Activated naive CD8-positive, alpha-beta T cell treated with anti-CD3 and anti-CD28 coated beads, Interleukin-2, amount 50 U/mL, for 24 hours (primary cell): Measurements from ENCODE around the gene PLXDC2.
"Not testable (repeated sequence)": the region's sequence is repeated elsewhere in the genome, so short reads cannot be mapped to it uniquely, and the experiment has no call there.

Experiments
- ATAC-seq: fragments of 150-1000 bp; cut with Tn5 transposase; one replicate; pipeline ENCODE4 v1.10.0; 2021
- DNase-seq: peaks from one replicate; pipeline ENCODE4 v3.0.0; 2021
- H3K27ac Mint-ChIP-seq: one replicate; pipeline ENCODE4 v1.8.0; 2021; ENCODE audit warnings: mild to moderate bottlenecking, mixed read lengths
- H3K27me3 Mint-ChIP-seq: one replicate; pipeline ENCODE4 v1.8.0; 2021; ENCODE audit warnings: mixed read lengths
- H3K36me3 Mint-ChIP-seq: one replicate; pipeline ENCODE4 v1.8.0; 2021; ENCODE audit warnings: low read depth, mixed read lengths
- H3K4me1 Mint-ChIP-seq: one replicate; pipeline ENCODE4 v1.8.0; 2021; ENCODE audit warnings: mixed read lengths
- H3K4me3 Mint-ChIP-seq: one replicate; pipeline ENCODE4 v1.8.0; 2021; ENCODE audit warnings: mild to moderate bottlenecking, moderate library complexity, mixed read lengths
- H3K9me3 Mint-ChIP-seq: one replicate; pipeline ENCODE4 v1.8.0; 2021; ENCODE audit warnings: mixed read lengths

The PLXDC2 gene

DNA sequence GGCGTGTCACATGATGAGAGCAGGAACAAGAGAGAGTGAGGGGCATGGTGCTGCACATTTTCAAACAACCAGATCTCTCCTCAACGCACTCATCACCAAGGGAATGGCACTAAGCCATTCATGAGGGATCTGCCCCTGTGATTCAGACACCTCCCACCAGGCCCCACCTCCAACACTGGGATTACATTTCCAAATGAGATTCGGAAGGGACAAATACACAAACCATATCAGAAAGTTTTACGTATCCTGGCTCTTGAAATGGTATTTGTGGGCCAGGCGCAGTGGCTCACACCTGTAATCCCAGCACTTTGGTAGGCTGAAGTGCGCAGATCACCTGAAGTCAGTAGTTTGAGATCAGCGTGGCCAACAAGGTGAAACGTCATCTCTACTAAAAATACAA is 189.4 kb downstream of the PLXDC2 start:
- Mint-ChIP-seq H3K27ac (no peak overlapping the region), H3K36me3 (no peaks in the 10 kb centered on the region), H3K9me3 (peaks cover 10% of the 10 kb centered on the region), H3K27me3 (no peaks in the 10 kb centered on the region), H3K4me1 (peaks cover 4% of the 10 kb centered on the region), H3K4me3 (no peak overlapping the region)
- DNase-seq (no peak), ATAC-seq (no peak)

DNA sequence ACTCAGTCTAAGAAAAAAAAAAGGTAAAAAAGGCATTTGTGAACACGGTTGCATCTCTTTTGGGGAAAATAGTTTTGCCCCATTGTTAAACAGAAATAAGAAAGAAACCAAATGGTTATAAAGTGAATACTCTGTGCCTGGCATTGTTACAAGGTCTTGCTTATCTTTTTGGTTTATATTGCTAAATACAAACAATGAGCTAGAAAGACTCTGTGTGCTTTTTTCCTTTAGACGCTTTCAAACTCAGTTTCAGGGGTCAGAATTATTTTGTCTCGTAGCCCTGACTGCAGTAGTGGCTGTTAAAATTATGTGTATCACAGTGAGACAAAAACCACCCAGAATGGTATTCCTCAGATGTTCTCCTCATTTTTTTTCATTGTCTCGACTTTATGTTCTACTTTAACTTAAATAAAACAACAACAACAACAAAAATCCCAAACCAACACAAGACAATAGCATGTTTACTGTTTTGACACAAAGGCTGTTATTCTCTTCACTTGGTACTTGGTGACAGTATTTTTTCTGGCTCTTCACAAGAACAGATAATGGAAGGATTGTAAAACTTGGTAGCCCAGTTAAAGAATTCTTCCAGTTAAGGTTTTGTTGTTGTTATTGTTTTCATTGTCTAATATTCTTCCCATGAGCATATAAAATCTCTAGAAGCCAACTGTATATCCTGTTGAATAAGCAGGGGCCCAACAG is 190.1 kb downstream of the PLXDC2 start:
- DNase-seq (no peak), ATAC-seq (no peak)
- Mint-ChIP-seq H3K4me1 (peaks cover 4% of the 10 kb centered on the region), H3K36me3 (no peaks in the 10 kb centered on the region), H3K4me3 (no peak overlapping the region), H3K27me3 (no peaks in the 10 kb centered on the region), H3K9me3 (peaks cover 10% of the 10 kb centered on the region), H3K27ac (no peak overlapping the region)

DNA sequence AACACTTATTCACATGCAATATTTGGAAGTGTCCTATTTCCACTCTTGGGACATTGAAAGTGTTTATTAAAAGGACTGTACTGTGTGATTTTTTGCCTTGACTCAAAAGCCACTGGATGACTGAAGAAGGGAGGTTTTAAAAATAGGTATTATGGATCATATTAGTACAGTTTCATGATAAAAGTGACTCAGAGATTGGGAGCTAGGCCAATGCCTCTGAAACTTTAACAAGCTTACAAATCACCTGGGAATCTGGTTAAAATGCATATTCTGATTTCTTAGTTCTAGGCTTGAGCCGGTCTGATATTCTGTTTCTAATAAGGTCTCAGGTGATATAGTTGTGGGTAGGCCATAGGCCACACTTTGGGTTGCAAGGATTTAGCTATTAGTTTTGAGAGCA is 191.2 kb downstream of the PLXDC2 start:
- H3K36me3 Mint-ChIP-seq = no peaks in the 10 kb centered on the region

DNA sequence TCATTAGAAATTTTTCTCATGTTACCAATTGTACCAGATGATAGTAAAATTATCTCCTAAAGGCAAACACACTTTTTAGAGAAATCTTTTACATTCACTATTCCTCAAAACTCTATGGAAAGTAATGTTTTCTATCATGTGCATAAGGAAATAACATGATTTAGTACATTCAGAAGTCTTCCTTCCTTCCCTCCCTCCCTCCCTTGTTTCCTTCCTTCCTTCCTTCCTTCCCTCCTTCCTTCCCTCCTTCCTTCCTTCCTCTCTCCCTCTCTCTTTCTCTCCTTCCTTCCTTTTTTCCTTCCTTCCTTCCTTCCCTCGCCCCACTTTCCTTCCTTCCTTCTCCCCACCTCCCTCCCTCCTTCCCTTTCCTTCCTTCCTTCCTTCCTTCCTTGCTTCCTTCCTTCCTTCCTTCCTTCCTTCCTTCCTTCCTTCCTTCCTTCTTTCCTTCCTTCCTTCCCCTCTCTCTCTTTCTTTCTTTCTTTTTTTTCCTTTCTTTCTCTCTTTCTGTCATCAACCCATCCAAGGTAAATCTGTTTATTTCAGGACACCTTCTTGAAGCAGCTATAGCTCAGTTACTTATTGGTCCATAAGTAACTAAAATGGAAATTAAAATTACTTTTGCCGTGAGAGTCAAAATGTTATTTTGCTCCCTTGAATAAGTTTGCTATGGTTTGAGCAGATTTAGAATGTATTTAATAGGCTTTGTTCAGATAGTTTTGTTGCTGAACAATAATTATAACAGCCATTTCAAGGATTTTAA is 197.9 kb downstream of the PLXDC2 start:
- Mint-ChIP-seq H3K4me1 (no peaks in the 10 kb centered on the region), H3K4me3 (no peak overlapping the region), H3K9me3 (peaks cover 16% of the 10 kb centered on the region), H3K36me3 (no peaks in the 10 kb centered on the region), H3K27me3 (no peaks in the 10 kb centered on the region), H3K27ac (no peak overlapping the region)
- DNase-seq = no peak
- ATAC-seq = no peak

More for the DNA sequence above, 191.2 kb downstream of the PLXDC2 start:
- H3K4me1 Mint-ChIP-seq = peaks cover 4% of the 10 kb centered on the region
- DNase-seq (no peak), ATAC-seq (no peak)
- H3K27ac Mint-ChIP-seq = no peak overlapping the region
- H3K4me3 Mint-ChIP-seq = no peak overlapping the region
- peaks cover 10% of the 10 kb centered on the region for H3K9me3 Mint-ChIP-seq
- H3K27me3 Mint-ChIP-seq = no peaks in the 10 kb centered on the region

DNA sequence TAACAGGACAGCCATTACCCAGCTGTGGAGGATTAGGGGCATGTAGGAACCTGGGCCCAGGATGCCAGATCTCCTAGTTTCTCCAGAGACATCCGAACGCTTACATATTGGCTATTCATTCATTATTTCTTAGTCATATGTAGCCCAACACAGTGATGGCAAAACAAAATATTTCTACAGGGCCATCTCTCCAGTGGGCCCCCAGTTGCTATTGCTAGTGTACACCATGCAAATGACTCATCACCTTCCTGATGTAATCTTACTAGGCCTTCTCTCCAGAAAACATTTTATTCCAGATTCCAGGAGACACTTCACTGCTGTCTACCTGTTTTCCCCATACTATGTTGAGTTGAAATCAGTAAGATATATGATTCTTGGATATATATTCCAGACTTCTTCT is 201.7 kb downstream of the PLXDC2 start:
- ATAC-seq (no peak), DNase-seq (no peak)
- Mint-ChIP-seq H3K27me3 (no peaks in the 10 kb centered on the region), H3K27ac (no peak overlapping the region), H3K4me3 (no peak overlapping the region), H3K36me3 (no peaks in the 10 kb centered on the region), H3K9me3 (peaks cover 11% of the 10 kb centered on the region), H3K4me1 (no peaks in the 10 kb centered on the region)

DNA sequence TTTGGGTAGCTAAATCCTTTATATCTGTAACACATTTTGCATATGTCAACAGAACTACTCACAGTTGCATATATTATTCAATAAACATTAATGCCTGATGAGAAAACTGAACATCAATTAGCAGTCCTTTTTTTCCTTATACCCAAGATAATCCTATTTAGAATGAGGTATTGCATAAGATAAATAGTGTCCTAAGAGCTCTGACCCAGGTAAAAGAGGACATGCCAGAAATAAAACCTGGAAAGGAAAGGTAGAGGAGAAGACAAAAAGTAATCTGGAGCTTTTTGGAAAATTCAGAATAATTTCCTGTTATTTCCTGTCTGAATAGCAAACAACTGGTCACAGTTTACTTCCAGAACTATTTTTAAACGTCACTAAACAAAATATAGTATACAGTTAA is 204.4 kb downstream of the PLXDC2 start:
- Mint-ChIP-seq H3K36me3 (no peaks in the 10 kb centered on the region), H3K4me3 (no peak overlapping the region), H3K9me3 (peaks cover 5% of the 10 kb centered on the region), H3K4me1 (no peaks in the 10 kb centered on the region), H3K27me3 (no peaks in the 10 kb centered on the region), H3K27ac (no peak overlapping the region)
- ATAC-seq (no peak), DNase-seq (no peak)

DNA sequence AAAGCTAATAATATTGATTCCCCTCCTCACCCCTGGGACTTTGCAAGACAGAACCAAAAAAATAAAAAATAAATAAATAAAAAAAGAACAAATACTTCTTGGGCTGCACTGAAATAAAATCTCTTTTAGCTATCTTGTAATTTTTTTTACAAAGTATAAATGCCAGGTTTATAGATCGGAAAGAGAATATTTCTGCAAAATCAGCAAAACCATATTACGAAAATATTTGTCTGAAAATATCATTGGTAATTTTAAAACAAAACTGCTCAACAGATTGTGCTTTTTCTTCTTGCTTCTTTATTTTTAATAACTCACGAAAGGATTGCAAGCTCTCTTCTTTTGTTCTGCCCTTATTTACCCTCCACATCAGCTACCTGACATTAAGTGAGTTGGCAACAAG is 213.3 kb downstream of the PLXDC2 start:
- no peaks in the 10 kb centered on the region for H3K27me3 Mint-ChIP-seq
- no peak for ATAC-seq
- no peaks in the 10 kb centered on the region for H3K36me3 Mint-ChIP-seq
- no peaks in the 10 kb centered on the region for H3K4me1 Mint-ChIP-seq
- H3K9me3 Mint-ChIP-seq = no peaks in the 10 kb centered on the region
- no peak for DNase-seq
- H3K4me3 Mint-ChIP-seq = no peak overlapping the region
- H3K27ac Mint-ChIP-seq = no peak overlapping the region

DNA sequence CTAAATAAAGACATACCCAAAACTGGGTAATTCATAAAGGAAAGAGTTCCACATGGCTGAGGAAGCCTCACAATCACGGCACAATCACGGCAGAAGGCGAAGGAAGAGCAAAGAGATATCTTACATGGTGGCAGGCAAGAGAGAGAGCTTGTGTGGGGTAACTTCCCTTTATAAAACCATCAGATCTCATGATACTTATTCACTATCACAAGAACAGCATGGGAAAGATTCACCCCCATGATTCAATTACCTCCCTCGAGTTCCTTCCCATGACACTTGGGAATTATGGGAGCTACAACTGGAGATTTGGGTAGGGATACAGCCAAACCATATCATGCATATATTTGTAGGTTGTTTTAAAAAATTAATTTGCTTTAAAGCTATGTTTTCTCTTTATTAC is 217.2 kb downstream of the PLXDC2 start:
- Mint-ChIP-seq H3K4me1 (no peaks in the 10 kb centered on the region), H3K27me3 (no peaks in the 10 kb centered on the region), H3K27ac (no peak overlapping the region), H3K4me3 (no peak overlapping the region), H3K36me3 (no peaks in the 10 kb centered on the region), H3K9me3 (no peaks in the 10 kb centered on the region)
- no peak for DNase-seq
- ATAC-seq = no peak

DNA sequence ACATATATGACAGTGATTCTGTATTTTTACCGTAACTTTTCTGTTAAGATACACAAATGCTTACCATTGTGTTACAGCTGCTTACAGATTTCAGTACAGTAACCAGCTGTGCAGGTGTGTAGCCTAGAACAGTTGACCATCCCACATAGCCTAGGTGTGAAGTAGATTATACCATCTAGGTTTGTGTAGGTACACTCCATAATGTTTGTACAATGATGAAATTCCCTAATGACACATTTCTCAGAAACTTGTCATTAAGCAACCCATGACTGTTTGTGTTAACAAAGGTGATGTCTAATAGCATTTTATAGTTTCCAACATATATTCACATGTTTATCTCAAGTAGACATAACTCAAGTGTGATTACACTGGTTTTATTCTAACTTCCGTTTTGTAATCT is 218.5 kb downstream of the PLXDC2 start:
- no peak for ATAC-seq
- Mint-ChIP-seq H3K27me3 (no peaks in the 10 kb centered on the region), H3K36me3 (no peaks in the 10 kb centered on the region), H3K9me3 (peaks cover 3% of the 10 kb centered on the region), H3K4me3 (no peak overlapping the region), H3K4me1 (no peaks in the 10 kb centered on the region), H3K27ac (no peak overlapping the region)
- no peak for DNase-seq

DNA sequence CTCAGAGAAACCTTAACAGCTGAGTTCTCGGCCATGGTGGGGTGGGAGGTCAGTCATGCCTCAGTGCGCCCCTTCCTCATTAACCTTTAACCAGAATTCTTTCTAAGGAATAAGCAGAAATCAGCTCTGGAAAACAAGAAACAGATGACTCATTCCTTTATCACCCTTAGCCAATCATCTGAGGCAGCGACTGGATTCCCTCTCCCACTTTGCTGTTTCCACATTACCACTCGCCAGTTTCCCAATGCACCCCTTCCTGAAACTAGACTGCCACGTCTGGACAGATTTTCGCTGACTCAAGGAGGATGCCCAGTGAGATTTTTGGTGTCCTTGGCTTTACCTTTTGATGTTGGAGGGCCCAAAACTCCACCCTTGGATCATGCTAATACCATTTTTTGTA is 223.8 kb downstream of the PLXDC2 start:
- no peaks in the 10 kb centered on the region for H3K36me3 Mint-ChIP-seq
- DNase-seq = no peak
- ATAC-seq = no peak
- H3K9me3 Mint-ChIP-seq = peaks cover 12% of the 10 kb centered on the region
- no peak overlapping the region for H3K4me3 Mint-ChIP-seq
- H3K27ac Mint-ChIP-seq = no peak overlapping the region
- H3K27me3 Mint-ChIP-seq = no peaks in the 10 kb centered on the region
- H3K4me1 Mint-ChIP-seq = no peaks in the 10 kb centered on the region

DNA sequence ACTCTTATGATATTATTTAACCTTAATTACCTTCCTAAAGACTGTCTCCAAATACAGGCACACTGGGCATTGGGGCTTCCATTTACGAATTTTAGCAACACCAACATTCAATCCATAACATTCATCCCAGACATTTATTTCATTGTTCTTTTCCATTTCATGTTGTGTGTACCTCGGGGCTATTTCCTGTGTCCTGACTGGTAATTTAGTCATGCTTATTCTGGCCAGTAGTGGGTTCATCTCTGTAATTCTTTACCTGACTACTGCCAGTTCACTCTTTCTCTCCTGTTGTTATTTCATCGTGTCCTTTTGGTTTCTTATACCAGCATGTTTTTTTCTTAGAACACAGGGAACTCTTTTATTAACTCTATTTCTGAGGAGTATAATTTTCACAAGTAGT is 225.7 kb downstream of the PLXDC2 start:
- no peak overlapping the region for H3K27ac Mint-ChIP-seq
- H3K4me3 Mint-ChIP-seq = no peak overlapping the region
- H3K36me3 Mint-ChIP-seq = no peaks in the 10 kb centered on the region
- ATAC-seq (no peak), DNase-seq (no peak)
- no peaks in the 10 kb centered on the region for H3K27me3 Mint-ChIP-seq
- peaks cover 12% of the 10 kb centered on the region for H3K9me3 Mint-ChIP-seq
- H3K4me1 Mint-ChIP-seq = no peaks in the 10 kb centered on the region

DNA sequence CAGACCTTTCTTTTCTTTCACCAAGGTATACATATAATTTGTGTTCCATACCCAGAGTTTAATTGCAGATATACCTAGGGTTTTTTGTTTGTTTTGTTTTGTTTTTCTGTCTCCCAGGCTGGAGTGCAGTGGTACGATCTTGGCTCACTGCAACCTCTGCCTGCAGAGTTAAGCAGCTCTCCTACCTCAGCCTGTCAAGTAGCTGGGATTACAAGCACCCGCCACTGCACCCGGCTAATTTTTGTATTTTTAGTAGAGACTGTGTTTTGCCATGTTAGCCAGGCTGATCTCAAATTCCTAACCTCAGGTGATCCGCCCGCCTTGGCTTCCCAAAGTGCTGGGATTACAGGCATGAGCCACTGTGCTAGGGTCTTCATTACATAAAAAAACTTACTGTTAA is 228.9 kb downstream of the PLXDC2 start:
- ATAC-seq, H3K27ac Mint-ChIP-seq: not testable (repeated sequence)

DNA sequence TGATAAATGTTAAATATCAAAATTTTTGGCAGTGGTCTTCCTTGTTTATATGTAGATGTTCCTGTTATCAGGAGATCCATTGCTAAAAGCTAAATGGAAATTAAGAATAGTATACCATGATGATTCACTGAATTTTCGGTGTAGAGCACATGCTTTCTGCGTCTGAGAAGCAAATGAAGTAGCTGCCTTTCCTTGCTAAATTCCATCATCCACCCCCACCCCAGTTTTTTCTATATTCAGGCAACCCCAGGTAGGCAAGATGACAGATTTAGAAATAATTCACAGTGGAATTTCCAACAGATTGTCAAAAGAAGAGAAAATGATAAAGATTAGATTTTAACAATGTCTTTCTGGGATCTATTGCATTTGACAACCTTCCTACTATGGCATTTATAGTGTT is 231.9 kb downstream of the PLXDC2 start:
- no peak overlapping the region for H3K27ac Mint-ChIP-seq
- H3K36me3 Mint-ChIP-seq = no peaks in the 10 kb centered on the region
- ATAC-seq = no peak
- H3K9me3 Mint-ChIP-seq = peaks cover 7% of the 10 kb centered on the region
- H3K4me1 Mint-ChIP-seq = no peaks in the 10 kb centered on the region
- H3K27me3 Mint-ChIP-seq = no peaks in the 10 kb centered on the region
- no peak for DNase-seq
- H3K4me3 Mint-ChIP-seq = no peak overlapping the region

More for the DNA sequence above, 228.9 kb downstream of the PLXDC2 start:
- H3K36me3 Mint-ChIP-seq, H3K9me3 Mint-ChIP-seq, DNase-seq, H3K4me3 Mint-ChIP-seq, H3K27me3 Mint-ChIP-seq, H3K4me1 Mint-ChIP-seq: not testable (repeated sequence)

DNA sequence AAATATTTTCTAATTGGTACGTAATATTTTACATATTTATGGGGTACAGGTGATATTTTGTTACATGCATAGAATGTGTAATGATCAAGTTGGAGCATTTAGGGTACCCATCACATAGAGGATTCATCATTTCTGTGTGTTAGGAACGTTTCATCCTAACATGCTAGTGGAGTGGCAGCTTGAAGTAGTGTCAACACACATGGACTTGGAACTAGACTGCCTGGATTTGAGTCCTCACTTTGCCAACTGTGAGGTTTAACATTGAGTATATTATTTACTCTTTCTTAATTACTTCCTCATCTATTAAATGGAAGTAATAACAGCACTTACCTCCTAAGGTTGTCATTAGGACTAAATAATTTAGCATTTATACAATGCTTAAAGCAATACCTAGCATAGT is 241.9 kb downstream of the PLXDC2 start:
- H3K9me3 Mint-ChIP-seq = peaks cover 3% of the 10 kb centered on the region
- no peaks in the 10 kb centered on the region for H3K27me3 Mint-ChIP-seq
- no peaks in the 10 kb centered on the region for H3K36me3 Mint-ChIP-seq
- DNase-seq (no peak), ATAC-seq (no peak)
- H3K27ac Mint-ChIP-seq = no peak overlapping the region
- H3K4me3 Mint-ChIP-seq = no peak overlapping the region
- H3K4me1 Mint-ChIP-seq = no peaks in the 10 kb centered on the region

DNA sequence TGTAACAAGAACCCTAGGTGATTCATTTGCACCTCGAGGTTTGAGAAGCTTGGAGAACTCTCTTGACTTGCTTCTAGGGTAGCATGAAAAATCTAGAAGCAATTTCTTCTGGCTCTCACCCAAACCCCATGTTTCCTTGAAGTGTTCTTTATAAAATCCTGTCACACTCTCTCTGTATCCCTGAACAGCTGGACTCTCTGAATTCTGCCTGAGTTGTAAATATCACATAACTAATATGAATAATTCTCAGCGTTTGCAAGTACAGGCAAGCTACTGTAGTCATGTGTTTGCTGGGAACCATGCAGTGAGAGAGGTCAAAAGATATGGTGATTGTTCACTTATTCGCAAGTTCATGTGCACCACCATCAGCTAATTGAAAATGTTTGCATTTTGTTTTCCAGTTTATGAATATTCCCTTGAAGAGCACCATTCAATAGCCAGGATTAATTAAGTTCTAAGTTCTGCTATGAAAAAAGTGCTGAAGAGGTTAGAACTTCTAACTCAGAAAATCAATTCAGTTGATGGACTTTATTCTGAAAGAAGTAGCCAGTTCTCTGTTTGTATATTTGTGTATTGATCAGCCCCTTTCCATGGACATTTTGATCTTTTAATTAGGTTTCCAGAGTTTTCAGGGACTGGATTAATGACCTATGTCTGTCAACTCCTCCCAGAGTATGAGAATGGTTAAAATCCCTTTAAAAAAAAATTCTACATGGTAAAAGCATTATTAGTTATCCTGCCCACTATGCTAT is 243.0 kb downstream of the PLXDC2 start:
- Mint-ChIP-seq H3K4me1 (no peaks in the 10 kb centered on the region), H3K27me3 (no peaks in the 10 kb centered on the region), H3K27ac (no peak overlapping the region), H3K36me3 (no peaks in the 10 kb centered on the region), H3K4me3 (no peak overlapping the region), H3K9me3 (peaks cover 3% of the 10 kb centered on the region)
- DNase-seq = no peak
- ATAC-seq = no peak
